ENCODE data around the gene CCDC14.
"Not testable (repeated sequence)": the region's sequence is repeated elsewhere in the genome, so short reads cannot be mapped to it uniquely, and the experiment has no call there.

CCDC14 gene

DNA sequence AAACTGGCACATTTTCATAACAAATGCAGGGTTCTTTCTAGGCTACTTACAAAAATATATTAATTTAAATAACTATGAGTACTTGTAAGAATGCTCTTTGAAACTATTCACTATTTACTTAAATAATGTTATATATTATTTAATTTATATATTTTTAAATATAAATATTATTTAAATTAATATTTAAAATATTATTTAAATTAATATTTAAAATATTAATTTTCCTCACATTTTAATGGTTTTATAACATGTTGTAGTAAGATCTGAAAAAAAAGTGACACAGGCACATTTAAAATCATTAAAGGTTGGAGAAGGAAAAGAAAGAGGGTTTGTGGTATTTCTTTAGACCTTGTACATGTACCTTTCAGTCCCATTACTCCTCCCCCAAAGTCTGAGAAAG is 34.6 kb downstream of the CCDC14 start:
- H3K9me3 ChIP-seq (ENCODE audit: control insufficient read depth, low read length) = no peaks in the 10 kb centered on the region
- H3K4me3 ChIP-seq (ENCODE audit: low read length) = no peak overlapping the region
- H3K36me3 ChIP-seq (ENCODE audit: control insufficient read depth, insufficient read depth, low read length) = no peaks in the 10 kb centered on the region
- no peak overlapping the region for H3K9ac ChIP-seq (ENCODE audit: low read length)
- no peaks in the 10 kb centered on the region for H3K4me1 ChIP-seq (ENCODE audit: control insufficient read depth, insufficient read depth, low read length)
- H3K27me3 ChIP-seq (ENCODE audit: control insufficient read depth, insufficient read depth, low read length) = no peaks in the 10 kb centered on the region

DNA sequence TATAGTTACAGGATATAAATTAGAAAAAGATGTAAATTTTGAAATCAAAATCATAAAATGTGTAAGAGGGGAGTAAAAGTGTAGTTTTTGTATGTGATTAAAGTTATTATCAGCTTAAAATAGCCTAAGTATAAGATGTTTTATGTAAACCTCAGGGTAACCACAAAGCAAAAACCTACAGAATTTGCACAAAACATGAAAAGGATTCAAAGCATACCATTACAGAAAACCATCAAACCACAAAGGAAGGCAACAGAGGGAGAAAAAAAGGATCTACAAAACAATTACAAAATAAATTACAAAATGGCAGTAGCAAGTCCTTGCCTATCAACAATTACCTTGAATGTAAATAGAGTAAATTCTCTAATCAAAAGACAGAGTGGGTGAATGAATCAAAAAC is 40.2 kb downstream of the CCDC14 start:
- no peaks in the 10 kb centered on the region for H3K4me1 ChIP-seq (ENCODE audit: control insufficient read depth, insufficient read depth, low read length)
- H3K36me3 ChIP-seq (ENCODE audit: control insufficient read depth, insufficient read depth, low read length) = no peaks in the 10 kb centered on the region
- no peaks in the 10 kb centered on the region for H3K9me3 ChIP-seq (ENCODE audit: control insufficient read depth, low read length)
- no peak overlapping the region for H3K4me3 ChIP-seq (ENCODE audit: low read length)
- H3K27me3 ChIP-seq (ENCODE audit: control insufficient read depth, insufficient read depth, low read length) = no peaks in the 10 kb centered on the region
- no peak overlapping the region for H3K9ac ChIP-seq (ENCODE audit: low read length)

DNA sequence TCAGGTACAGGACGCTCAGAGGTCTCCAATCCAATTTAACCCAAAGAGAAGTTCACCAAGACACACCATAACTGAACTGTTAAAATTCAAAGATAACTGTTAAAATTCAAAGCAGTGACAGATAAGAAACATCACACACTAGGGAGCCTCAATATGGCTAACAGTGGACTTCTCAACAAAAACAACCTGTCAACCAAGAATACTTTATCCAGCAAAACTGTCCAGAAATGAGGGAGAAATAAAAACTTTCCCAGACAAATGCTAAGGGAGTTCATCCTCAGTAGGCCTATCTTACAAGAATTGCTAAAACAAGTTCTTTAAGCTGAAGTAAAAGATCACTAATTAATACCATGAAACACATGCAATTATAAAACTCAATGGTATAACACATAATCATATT is 40.6 kb downstream of the CCDC14 start:
- H3K9me3 ChIP-seq (ENCODE audit: control insufficient read depth, low read length) = no peaks in the 10 kb centered on the region
- no peak overlapping the region for H3K4me3 ChIP-seq (ENCODE audit: low read length)
- H3K4me1 ChIP-seq (ENCODE audit: control insufficient read depth, insufficient read depth, low read length) = no peaks in the 10 kb centered on the region
- H3K27me3 ChIP-seq (ENCODE audit: control insufficient read depth, insufficient read depth, low read length) = no peaks in the 10 kb centered on the region
- H3K36me3 ChIP-seq (ENCODE audit: control insufficient read depth, insufficient read depth, low read length) = no peaks in the 10 kb centered on the region
- no peak overlapping the region for H3K9ac ChIP-seq (ENCODE audit: low read length)

DNA sequence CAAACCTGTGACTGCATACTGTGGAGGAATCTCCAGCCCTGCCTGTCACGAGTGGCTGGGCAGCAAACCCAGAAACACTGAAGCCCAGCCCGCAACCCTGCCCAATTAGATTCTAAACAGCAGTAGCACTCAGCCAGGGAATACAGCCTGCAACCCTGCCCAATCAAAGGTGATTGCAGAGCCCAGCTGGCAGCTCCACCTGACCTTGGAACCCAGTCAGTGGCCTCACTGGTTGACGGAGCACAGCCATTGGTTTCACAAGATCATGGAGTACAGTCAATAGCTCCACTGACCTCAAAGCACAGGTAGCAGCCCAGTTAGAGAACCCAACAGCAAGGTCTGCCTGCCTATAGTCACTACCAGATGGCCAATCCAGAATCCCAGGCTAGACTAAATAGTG is 41.7 kb downstream of the CCDC14 start:
- Histone ChIP-seq H3K4me1 (ENCODE audit: control insufficient read depth, insufficient read depth, low read length) (no peaks in the 10 kb centered on the region), H3K27me3 (ENCODE audit: control insufficient read depth, insufficient read depth, low read length) (no peaks in the 10 kb centered on the region), H3K36me3 (ENCODE audit: control insufficient read depth, insufficient read depth, low read length) (no peaks in the 10 kb centered on the region), H3K4me3 (ENCODE audit: low read length) (no peak overlapping the region), H3K9me3 (ENCODE audit: control insufficient read depth, low read length) (no peaks in the 10 kb centered on the region), H3K9ac (ENCODE audit: low read length) (no peak overlapping the region)

DNA sequence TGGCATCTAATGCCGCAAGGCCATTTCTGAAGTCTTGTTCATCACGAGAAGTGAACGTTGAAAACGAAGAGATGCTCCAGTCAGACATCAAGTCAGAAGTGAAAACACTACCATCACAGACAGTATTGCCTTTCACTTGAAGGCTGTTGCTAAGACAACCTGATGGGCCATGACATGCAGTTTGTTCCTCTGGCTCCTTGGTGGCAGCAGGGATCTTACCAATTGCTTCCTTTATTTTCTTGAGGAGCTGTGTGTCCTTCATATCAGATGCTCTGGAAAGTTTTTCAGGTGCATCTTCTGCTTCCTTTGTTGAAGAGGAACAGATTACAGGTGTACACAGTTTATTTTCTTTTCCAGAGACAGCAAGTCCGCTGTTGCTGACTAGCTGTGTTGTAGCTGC is 46.2 kb downstream of the CCDC14 start:
- H3K9me3 ChIP-seq (ENCODE audit: control insufficient read depth, low read length) = no peaks in the 10 kb centered on the region
- H3K4me1 ChIP-seq (ENCODE audit: control insufficient read depth, insufficient read depth, low read length) = no peaks in the 10 kb centered on the region
- no peak overlapping the region for H3K4me3 ChIP-seq (ENCODE audit: low read length)
- H3K27me3 ChIP-seq (ENCODE audit: control insufficient read depth, insufficient read depth, low read length) = no peaks in the 10 kb centered on the region
- no peaks in the 10 kb centered on the region for H3K36me3 ChIP-seq (ENCODE audit: control insufficient read depth, insufficient read depth, low read length)
- no peak overlapping the region for H3K9ac ChIP-seq (ENCODE audit: low read length)

DNA sequence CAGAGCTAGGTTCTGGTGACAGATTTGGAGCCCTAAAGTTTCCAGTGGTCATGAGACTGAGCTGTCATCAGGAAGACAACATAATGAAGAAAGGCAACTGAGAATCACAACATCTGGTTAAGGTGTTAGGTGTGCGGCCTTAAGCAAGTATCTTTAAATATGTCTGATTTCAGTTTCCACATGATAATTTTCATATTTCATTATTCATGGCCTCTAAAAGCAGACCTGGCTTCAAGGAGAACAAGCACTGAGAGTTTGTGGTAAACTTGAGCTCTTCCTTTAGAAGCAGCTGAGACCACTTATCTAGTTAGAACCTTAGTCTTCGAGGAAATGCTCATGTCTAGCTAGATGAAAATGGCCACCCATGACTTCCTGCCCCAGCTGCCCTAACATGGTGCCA is 51.2 kb downstream of the CCDC14 start:
- no peak overlapping the region for H3K4me3 ChIP-seq (ENCODE audit: low read length)
- H3K36me3 ChIP-seq (ENCODE audit: control insufficient read depth, insufficient read depth, low read length) = no peaks in the 10 kb centered on the region
- H3K4me1 ChIP-seq (ENCODE audit: control insufficient read depth, insufficient read depth, low read length) = no peaks in the 10 kb centered on the region

DNA sequence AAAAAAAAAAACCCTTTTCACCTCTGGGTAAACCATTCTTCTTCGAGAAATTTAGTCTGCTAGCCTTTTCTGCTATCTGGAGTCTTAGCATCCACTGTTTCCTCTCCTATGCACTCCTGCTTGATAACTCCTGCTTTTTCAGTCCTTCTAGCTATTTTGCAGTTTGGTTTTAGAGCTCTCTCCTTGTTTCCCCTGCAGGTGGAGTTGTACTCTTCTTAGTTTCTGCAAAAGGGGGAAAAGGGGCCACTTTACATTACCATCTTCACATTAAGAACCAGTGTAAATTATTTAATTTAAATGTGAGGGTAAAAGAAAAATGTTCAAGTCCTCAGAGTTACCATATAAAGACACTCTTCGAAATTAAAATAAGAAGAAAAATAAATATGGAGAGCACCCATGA is 53.3 kb downstream of the CCDC14 start:
- H3K9me3 ChIP-seq (ENCODE audit: control insufficient read depth, low read length) = no peaks in the 10 kb centered on the region
- H3K4me3 ChIP-seq (ENCODE audit: low read length) = no peak overlapping the region
- H3K9ac ChIP-seq (ENCODE audit: low read length) = no peak overlapping the region
- no peaks in the 10 kb centered on the region for H3K27me3 ChIP-seq (ENCODE audit: control insufficient read depth, insufficient read depth, low read length)
- H3K36me3 ChIP-seq (ENCODE audit: control insufficient read depth, insufficient read depth, low read length) = no peaks in the 10 kb centered on the region
- H3K4me1 ChIP-seq (ENCODE audit: control insufficient read depth, insufficient read depth, low read length) = no peaks in the 10 kb centered on the region

More for the DNA sequence above, 51.2 kb downstream of the CCDC14 start:
- Histone ChIP-seq H3K9me3 (ENCODE audit: control insufficient read depth, low read length) (no peaks in the 10 kb centered on the region), H3K27me3 (ENCODE audit: control insufficient read depth, insufficient read depth, low read length) (no peaks in the 10 kb centered on the region), H3K9ac (ENCODE audit: low read length) (no peak overlapping the region)

DNA sequence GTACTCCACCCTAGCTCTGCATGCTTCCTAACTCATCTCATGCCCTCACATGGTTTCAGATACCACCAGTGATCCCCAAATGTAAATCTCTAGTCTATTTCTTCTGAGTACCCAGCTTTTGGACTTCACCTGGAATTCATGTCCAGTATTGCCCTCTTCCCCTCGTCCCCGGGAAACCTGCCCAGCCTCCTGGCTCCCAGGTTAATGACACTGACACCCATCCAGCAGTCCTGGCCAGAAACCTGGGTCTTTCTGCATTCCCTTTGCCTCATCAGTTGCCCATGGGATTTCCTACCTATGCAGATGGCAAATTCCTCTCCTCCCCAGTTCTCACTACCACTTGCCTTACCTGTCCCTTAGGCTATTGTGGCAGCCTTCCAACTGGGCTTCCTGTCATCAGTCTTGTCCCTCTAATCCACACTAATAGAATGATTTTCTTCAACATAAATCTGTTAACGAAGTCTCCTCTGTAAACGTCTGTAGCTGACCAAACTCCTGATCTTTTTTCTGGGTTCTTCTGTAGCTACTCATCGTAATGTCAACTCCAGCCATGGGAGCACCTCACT is 61.6 kb downstream of the CCDC14 start:
- Histone ChIP-seq H3K9ac (ENCODE audit: low read length) (no peak overlapping the region), H3K27me3 (ENCODE audit: control insufficient read depth, insufficient read depth, low read length) (no peaks in the 10 kb centered on the region), H3K4me1 (ENCODE audit: control insufficient read depth, insufficient read depth, low read length) (no peaks in the 10 kb centered on the region), H3K36me3 (ENCODE audit: control insufficient read depth, insufficient read depth, low read length) (no peaks in the 10 kb centered on the region), H3K9me3 (ENCODE audit: control insufficient read depth, low read length) (no peaks in the 10 kb centered on the region), H3K4me3 (ENCODE audit: low read length) (no peak overlapping the region)

DNA sequence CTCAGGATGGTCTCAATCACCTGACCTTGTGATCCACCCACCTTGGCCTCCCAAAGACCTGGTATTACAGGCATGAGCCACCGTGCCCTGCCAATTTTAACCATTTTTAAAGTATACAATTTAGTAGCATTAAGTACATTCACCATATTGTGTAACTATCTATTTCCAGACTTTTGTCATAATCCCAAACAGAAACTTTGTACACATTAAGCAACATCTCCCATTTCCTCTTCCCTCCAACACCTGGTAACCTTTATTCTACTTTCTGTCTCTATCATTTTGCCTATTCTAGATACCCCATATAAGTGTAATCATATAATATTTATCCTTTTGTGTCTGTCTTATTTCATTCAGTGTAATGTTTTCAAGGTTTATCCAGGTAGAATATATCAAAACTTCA is 68.0 kb downstream of the CCDC14 start:
- Histone ChIP-seq H3K4me1 (ENCODE audit: control insufficient read depth, insufficient read depth, low read length) (no peaks in the 10 kb centered on the region), H3K9ac (ENCODE audit: low read length) (no peak overlapping the region), H3K4me3 (ENCODE audit: low read length) (no peak overlapping the region), H3K9me3 (ENCODE audit: control insufficient read depth, low read length) (no peaks in the 10 kb centered on the region), H3K36me3 (ENCODE audit: control insufficient read depth, insufficient read depth, low read length) (no peaks in the 10 kb centered on the region), H3K27me3 (ENCODE audit: control insufficient read depth, insufficient read depth, low read length) (no peaks in the 10 kb centered on the region)

DNA sequence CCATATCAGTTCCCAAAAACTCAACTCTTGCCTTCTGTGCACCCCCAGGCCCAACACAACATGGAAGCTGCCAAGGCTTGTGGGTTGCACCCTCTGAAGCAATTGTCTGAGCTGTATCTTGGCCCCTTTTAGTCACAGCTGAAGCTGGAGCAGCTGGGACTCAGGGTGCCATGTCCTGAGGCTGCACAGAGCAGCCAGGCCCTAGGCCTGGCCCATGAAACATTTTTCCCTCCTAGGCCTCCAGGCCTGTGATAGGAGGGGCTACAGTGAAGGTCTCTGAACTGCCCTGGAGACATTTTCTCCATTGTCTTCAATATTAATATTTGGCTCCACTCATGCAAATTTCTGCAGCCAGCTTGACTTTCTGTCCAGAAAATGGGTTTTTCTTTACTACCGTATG is 68.8 kb downstream of the CCDC14 start:
- no peak overlapping the region for H3K9ac ChIP-seq (ENCODE audit: low read length)
- no peaks in the 10 kb centered on the region for H3K27me3 ChIP-seq (ENCODE audit: control insufficient read depth, insufficient read depth, low read length)
- H3K4me1 ChIP-seq (ENCODE audit: control insufficient read depth, insufficient read depth, low read length) = no peaks in the 10 kb centered on the region
- H3K36me3 ChIP-seq (ENCODE audit: control insufficient read depth, insufficient read depth, low read length) = no peaks in the 10 kb centered on the region
- H3K4me3 ChIP-seq (ENCODE audit: low read length) = no peak overlapping the region
- no peaks in the 10 kb centered on the region for H3K9me3 ChIP-seq (ENCODE audit: control insufficient read depth, low read length)

DNA sequence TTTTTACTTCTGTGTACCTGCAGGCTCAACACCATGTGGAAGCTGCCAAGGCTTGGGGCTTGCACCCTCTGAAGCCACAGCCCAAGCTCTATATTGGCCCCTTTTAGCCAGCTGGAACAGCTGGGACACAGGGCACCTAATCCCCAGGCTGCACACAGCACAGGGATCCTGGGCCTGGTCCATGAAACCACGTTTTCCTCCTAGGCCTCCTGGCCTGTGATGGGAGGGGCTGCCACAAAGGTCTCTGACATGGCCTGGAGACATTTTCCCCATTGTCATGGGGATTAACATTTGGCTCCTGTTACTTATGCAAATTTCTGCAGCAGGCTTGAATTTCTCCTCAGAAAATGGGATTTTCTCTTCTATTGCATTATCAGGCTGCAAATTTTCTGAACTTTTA is 70.0 kb downstream of the CCDC14 start:
- H3K9ac ChIP-seq (ENCODE audit: low read length); H3K4me1 ChIP-seq (ENCODE audit: control insufficient read depth, insufficient read depth, low read length); H3K4me3 ChIP-seq (ENCODE audit: low read length); H3K9me3 ChIP-seq (ENCODE audit: control insufficient read depth, low read length); H3K27me3 ChIP-seq (ENCODE audit: control insufficient read depth, insufficient read depth, low read length); H3K36me3 ChIP-seq (ENCODE audit: control insufficient read depth, insufficient read depth, low read length): not testable (repeated sequence)

DNA sequence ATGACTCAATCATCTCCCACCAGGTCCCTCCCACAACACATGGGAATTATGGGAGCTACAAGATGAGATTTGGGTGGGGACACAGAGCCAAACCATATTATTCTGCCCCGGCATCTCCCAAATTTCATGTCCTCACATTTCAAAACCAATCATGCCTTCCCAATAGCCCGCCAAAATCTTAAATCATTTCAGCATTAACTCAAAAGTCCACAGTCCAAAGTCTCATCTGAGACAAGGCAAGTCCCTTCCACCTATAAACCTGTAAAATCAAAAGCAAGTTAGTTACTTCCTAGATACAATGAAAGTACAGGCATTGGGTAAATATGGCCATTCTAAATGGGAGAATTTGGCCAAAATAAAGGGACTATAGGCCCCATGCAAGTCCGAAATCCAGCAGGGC is 70.9 kb downstream of the CCDC14 start:
- H3K4me1 ChIP-seq (ENCODE audit: control insufficient read depth, insufficient read depth, low read length); H3K36me3 ChIP-seq (ENCODE audit: control insufficient read depth, insufficient read depth, low read length): not testable (repeated sequence)

DNA sequence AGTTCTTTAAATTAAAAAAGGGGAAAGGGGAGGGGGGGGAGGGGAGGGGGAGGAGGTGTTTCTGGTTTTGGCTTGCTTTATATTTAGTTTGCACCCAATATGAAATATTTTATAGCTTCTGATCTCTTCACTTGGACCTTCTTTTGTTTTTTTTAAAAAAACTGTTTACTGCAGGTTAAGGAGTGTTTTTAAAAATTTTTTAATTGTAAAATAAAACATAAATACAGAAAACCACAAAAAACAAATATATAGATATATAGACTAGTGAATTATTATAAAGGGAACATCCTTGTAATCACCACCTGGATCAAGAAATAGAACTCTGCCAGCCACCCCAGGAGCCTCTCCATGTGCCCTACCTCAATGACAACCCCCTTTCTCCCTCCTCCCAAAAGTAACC is 76.0 kb downstream of the CCDC14 start:
- H3K9ac ChIP-seq (ENCODE audit: low read length) = no peak overlapping the region
- peaks cover 28% of the 10 kb centered on the region for H3K27me3 ChIP-seq (ENCODE audit: control insufficient read depth, insufficient read depth, low read length)
- no peaks in the 10 kb centered on the region for H3K36me3 ChIP-seq (ENCODE audit: control insufficient read depth, insufficient read depth, low read length)
- no peak overlapping the region for H3K4me3 ChIP-seq (ENCODE audit: low read length)
- no peaks in the 10 kb centered on the region for H3K9me3 ChIP-seq (ENCODE audit: control insufficient read depth, low read length)
- H3K4me1 ChIP-seq (ENCODE audit: control insufficient read depth, insufficient read depth, low read length) = peaks cover 5% of the 10 kb centered on the region

More for the DNA sequence above, 70.9 kb downstream of the CCDC14 start:
- not testable (repeated sequence) for H3K9ac ChIP-seq (ENCODE audit: low read length); H3K27me3 ChIP-seq (ENCODE audit: control insufficient read depth, insufficient read depth, low read length); H3K9me3 ChIP-seq (ENCODE audit: control insufficient read depth, low read length); H3K4me3 ChIP-seq (ENCODE audit: low read length)

Data from mucosa of stomach (tissue), 1 donor.